HG03469 (cell line): ENCODE data around the gene CERS6.
"Not testable (repeated sequence)": the region's sequence is repeated elsewhere in the genome, so short reads cannot be mapped to it uniquely, and the experiment has no call there.

Experiments
- ATAC-seq: cut with Tn5 transposase; IDR thresholded peaks from one replicate; pipeline ENCODE4 v1.9.1; 2021; ENCODE audit warnings: mild to moderate bottlenecking, moderate library complexity, moderate number of reproducible peaks; ENCODE audit not compliant: unreplicated experiment

Gene CERS6, protein sequence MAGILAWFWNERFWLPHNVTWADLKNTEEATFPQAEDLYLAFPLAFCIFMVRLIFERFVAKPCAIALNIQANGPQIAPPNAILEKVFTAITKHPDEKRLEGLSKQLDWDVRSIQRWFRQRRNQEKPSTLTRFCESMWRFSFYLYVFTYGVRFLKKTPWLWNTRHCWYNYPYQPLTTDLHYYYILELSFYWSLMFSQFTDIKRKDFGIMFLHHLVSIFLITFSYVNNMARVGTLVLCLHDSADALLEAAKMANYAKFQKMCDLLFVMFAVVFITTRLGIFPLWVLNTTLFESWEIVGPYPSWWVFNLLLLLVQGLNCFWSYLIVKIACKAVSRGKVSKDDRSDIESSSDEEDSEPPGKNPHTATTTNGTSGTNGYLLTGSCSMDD

GRCh38 chr2:168455645-168456520 is at the start of gene CERS6:
Gene CERS6 (plus strand): TSS chr2:168456272. CDS start chr2:168456449, 177 bp downstream.
- ATAC-seq = peak; percentile 91

DNA sequence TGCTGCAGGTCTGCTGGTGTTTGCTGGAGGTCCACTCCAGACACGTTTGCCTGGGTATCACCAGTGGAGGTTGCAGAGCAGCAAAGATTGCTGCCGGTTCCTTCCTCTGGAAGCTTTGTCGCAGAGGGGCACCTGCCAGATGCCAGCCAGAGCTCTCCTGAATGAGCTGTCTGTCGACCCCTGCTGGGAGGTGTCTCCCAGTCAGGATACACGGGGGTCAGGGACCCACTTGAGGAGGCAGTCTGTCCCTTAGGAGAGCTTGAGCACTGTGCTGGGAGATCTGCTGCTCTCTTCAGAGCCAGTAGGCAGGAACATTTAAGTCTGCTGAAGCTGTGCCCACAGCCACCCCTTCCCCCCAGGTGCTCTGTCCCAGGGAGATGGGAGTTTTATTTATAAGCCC is 43.8 kb upstream of the CERS6 start:
- ATAC-seq = not testable (repeated sequence)

DNA sequence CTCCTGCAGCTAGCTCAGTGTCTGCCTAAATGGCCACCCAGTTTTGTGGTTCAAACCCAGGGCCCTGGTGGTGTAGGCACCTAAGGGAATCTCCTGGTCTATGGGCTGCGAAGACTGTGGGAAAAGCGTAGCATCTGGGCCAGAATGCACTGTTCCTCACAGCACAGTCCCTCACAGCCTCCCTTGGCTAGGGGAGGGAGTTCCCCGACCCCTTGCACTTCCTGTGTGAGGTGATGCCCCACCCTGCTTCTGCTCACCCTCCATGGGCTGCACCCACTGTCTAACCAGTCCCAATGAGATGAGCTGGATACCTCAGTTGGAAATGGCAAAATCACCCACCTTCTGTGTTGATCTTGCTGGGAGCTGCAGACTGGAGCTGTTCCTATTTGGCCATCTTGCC is 43.0 kb upstream of the CERS6 start:
- not testable (repeated sequence) for ATAC-seq

DNA sequence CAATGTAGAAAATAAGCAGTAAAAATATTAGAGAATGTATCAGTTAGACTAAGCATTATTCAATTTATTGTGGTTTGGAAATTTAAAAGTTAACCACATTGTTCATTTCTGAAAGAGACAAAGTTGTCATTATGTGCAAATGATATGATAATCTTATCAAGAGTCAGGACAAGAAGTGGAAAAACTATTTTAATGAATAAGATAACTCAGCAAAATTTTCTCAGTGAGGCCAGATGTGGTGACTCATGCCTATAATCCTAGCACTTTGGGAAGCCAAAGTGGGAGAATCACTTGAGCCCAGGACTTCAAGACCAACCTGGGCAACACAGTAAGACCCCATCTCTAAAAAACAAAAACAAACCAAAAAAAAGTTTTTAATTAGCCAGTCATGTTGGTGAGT is 39.5 kb upstream of the CERS6 start:
- ATAC-seq = no peak

- no peak for ATAC-seq
Observed at GRCh38 chr2:168422584-168422983, 33.5 kb upstream of the CERS6 start.

- ATAC-seq = no peak
Observed at GRCh38 chr2:168424112-168424951, 31.7 kb upstream of the CERS6 start.

DNA sequence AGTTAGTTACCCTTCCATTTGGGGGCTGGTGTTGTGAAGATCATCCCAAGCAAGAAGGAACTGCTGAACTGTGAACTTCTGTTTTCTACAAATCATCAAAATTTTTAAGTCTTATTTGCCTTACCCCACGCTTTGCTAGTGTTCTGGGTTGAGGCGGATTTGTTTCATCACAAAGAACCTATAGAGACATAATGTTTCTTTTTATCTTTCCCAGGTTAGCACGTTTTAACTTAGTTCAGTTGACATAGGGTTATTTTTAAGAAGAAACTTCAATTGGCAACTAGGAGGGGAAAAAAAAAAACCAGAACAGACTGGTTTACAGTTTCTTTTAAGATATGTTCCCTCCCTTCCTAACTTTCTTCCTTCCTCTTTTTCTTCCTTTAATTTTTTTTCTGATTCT is 31.1 kb upstream of the CERS6 start:
- no peak for ATAC-seq

DNA sequence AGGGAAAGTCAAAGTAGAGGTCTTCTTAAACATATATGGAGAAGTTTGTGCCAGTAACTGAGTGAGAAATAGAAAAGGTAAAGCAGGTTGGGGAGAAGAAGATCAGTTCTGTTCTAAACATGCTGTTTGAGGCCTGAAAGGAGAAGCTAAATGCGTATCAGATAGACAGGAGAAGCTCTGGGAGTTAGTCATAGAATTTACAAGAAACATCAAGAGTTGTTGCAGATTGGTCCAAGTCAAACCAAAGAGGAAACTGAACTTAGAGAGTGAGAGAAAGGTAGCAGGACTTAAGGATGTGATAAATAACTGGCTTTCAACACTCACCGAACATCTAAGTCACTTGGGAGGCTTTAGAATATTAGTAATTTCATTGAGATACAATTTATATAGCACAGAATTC is 29.2 kb upstream of the CERS6 start:
- no peak for ATAC-seq

GRCh38 chr2:168427451-168427850 is 28.6 kb upstream of the CERS6 start:
- no peak for ATAC-seq

GRCh38 chr2:168428431-168428830 is 27.6 kb upstream of the CERS6 start:
- ATAC-seq = no peak

DNA sequence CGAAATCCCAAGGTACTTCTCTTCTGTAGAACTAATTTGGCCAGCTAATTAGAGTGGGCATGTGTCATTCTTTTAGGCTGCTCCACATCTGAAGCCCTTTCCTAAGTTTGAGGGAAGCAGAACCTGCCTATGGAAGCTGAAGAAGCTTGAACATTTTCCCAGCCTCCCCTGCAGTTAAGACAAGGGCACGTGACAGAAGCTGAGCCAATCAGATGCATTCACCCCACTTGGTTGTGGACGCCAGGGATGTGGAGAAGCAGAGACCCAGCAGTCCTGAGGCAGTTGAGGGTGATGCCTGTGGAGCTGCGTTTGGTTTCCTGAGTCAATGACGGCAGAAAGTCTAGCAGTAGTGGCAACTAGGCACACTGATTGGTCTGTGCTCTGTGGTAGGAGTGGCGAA is 26.1 kb upstream of the CERS6 start:
- no peak for ATAC-seq

- no peak for ATAC-seq
Observed at GRCh38 chr2:168430431-168430830, 25.6 kb upstream of the CERS6 start.

DNA sequence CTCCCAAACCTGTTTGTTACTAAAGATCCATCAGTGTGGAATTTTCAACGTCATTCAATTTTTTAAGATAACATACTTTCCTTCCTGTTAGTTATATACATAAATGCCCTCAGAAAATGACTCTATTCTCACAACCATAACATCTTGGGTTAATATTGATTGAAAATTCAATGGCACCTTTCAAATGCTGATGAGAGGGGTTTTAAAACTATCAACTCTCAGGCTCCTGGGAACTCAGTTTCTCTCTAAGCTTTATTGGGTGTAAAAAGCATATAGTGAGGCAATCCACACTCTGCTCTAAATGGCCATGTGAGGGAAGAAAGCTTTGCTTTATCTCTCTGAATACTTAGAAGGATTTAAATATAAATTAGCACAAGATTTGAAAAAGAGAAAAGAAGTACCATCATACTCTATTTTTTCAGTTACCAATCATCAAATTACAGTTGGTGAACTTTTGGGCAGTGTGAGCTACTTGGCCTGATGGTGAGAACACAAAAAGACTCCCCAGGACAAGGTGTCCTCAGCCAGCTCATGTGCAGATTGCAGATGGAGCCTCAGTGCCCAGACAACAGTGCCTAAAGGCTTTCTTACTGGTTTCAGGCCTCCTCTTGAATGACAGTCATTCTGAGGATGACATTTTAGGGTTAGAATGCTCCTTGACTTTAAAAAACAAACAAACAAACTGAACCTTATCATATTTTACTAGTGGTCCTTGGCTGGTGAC is 24.6 kb upstream of the CERS6 start:
- ATAC-seq = no peak

DNA sequence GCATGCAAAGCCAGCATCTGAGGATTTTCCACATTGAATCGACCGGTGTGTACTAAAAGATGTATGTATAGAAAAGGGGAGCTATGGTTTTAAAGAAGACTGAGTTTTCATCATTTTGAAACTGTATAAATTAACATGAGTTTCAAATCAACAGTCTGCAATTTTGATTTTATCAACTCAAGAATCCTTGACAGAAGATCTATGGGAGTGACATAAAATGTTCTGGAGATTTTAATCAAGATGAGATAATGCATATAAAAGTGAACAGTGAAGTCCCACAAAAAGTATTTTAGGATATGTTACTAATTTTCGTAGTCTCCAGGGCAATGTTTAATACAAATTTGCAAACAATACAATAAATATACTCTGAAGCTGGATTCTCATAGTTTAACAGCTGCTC is 24.0 kb upstream of the CERS6 start:
- no peak for ATAC-seq

- no peak for ATAC-seq
Observed at GRCh38 chr2:168432565-168433186, 23.4 kb upstream of the CERS6 start.

GRCh38 chr2:168433527-168433926 is 22.5 kb upstream of the CERS6 start:
- ATAC-seq = no peak

DNA sequence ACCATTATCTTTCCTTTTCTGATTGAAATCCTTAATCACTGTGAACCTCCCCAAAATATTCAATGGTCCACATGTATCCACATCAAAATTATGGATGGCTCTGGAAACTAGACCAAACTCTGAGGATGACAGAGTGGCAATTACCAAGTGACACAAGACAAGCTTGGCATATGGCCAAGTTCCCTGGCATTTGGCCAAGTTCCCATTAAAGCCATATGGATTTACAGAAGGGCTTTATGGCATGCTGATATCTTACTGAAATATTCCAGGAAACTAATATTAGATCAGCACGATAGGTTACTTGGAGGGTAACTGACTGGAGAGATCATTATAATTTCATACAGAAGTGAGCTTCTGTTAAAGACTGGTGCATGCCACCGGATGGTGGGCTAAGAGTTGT is 21.9 kb upstream of the CERS6 start:
- ATAC-seq = no peak

GRCh38 chr2:168436840-168437239 is 19.2 kb upstream of the CERS6 start:
- no peak for ATAC-seq

DNA sequence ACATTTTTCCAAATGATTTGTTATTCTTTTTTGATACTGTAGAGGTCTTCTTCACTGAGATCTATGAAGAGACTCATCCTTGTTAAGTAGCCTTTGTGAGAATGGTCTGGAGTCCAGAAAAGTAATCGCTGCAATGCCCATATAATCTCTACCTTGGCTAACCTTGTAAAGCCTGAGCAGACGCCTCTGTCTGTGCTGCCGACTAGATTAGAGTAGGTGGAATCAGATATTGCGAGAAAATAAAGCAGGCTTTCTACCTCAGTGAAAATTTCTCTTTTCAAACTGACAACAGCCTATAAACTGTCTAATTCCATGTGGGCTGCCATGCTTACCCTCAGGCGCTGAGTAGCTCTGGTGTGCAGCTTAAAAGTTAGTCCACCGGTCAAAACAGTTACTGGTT is 17.5 kb upstream of the CERS6 start:
- ATAC-seq = no peak

- no peak for ATAC-seq
Observed at GRCh38 chr2:168439536-168439935, 16.5 kb upstream of the CERS6 start.
